ENCODE measurements around the gene LSAMP. TPM values are rescaled to one million over a fixed set of nuclear protein-coding genes. Genes with fewer than 3 reads are reported as not detected.

LSAMP gene
- total and polyA plus RNA-seq, 2 of the 4 experiments (the other 2 are of a cell fraction) = 7.9 to 8.0 TPM

- Histone ChIP-seq H3K4me1 (ENCODE audit: control insufficient read depth, insufficient read depth, low read length) (no peaks in the 10 kb centered on the region), H2BK20ac (ENCODE audit: low read depth, low read length) (no peak overlapping the region), H3K27me3 (ENCODE audit: control insufficient read depth, insufficient read depth, low read length) (no peaks in the 10 kb centered on the region), H3K4me3 (ENCODE audit: insufficient read depth, low read depth, low read length) (no peak overlapping the region), H3K79me1 (ENCODE audit: low read depth in 1 of 2, low read length in 2 of 2) (no peaks in the 10 kb centered on the region), H4K20me1 (ENCODE audit: insufficient read depth, low read length) (no peaks in the 10 kb centered on the region), H3K9me1 (ENCODE audit: insufficient read depth, low read length) (no peaks in the 10 kb centered on the region), H3K56ac (ENCODE audit: extremely low read depth, insufficient read depth, low read length) (no peak overlapping the region), H3K9me3 (ENCODE audit: control insufficient read depth, insufficient read depth, low read length) (no peaks in the 10 kb centered on the region), H2BK15ac (ENCODE audit: low read depth, low read length) (no peak overlapping the region), H2AFZ (replicated peaks; ENCODE audit: low read length, poor library complexity) (no peak overlapping the region), H4K8ac (ENCODE audit: low read depth in 2 of 2, low read length in 2 of 2) (no peak overlapping the region), H3K4ac (ENCODE audit: low read depth, low read length) (no peak overlapping the region), H3K14ac (replicated peaks; ENCODE audit: low read depth, low read length) (no peak overlapping the region), H3K9ac (ENCODE audit: low read depth, low read length) (no peak overlapping the region), H2BK5ac (ENCODE audit: low read depth, low read length, poor library complexity, severe bottlenecking) (no peak overlapping the region), H3K23ac (ENCODE audit: low read depth, low read length) (no peak overlapping the region), H4K91ac (ENCODE audit: insufficient read depth, low read depth, low read length) (no peak overlapping the region), H3K27ac (ENCODE audit: insufficient read depth, low read length) (no peak overlapping the region), H4K5ac (ENCODE audit: low read depth, low read length) (no peak overlapping the region), H3K4me2 (ENCODE audit: low read depth, low read length) (no peak overlapping the region), H3K36me3 (ENCODE audit: control insufficient read depth, insufficient read depth, low read length) (no peaks in the 10 kb centered on the region), H2BK120ac (ENCODE audit: low read depth, low read length) (no peak overlapping the region), H3K18ac (ENCODE audit: low read depth, low read length) (no peak overlapping the region), H2AK9ac (replicated peaks; ENCODE audit: low read depth, low read length, poor library complexity) (no peak overlapping the region), H2AK5ac (ENCODE audit: low read depth, low read length) (no peak overlapping the region)
- BruUV-seq (replicated peaks) = no TSS peak
- DNase-seq (no peak), ATAC-seq (ENCODE audit: low read depth) (no peak)
- in situ Hi-C loops (cut with MboI; ENCODE audit: low sequenced_read_pairs) (no loop called here), dilution Hi-C loops (cut with HindIII; ENCODE audit: low sequenced_read_pairs, unreplicated experiment) (no loop called here), intact Hi-C loops (cut with micrococcal nuclease) (no loop called here)
- TF ChIP-seq RCOR1 (IDR thresholded peaks at IDR 0.05; ENCODE audit: insufficient replicate concordance, low read length) (no peak), MAFK (IDR thresholded peaks at IDR 0.05; ENCODE audit: low read depth, low read length) (peak; percentile 6; the same call in 1 of the 2 replicates)
- CTCF ChIA-PET = no interaction called here
- POLR2A ChIA-PET (ENCODE audit: unreplicated experiment) = no interaction called here
- 90% methylated on average over 3 of the region's 4 CpGs; no CpG with 5 or more reads in 1 of the 2 experiments for WGBS, 2 experiments (ENCODE audit: extremely low coverage in 2 of 2, insufficient read length in 1 of 2)
These were observed 426.0 kb downstream of the LSAMP start for GRCh38 chr3:116019254-116019763.
